Right lobe of liver (tissue), 4 donors: ENCODE results near the gene RGS6.

Experiments
- POLR2A ChIP-seq: fragments of 450-650 bp; IDR thresholded peaks from one replicate; pipeline ENCODE4 v1.6.1; 2017; ENCODE audit warnings: antibody characterized with exemption, mild to moderate bottlenecking
- TF ChIP-seq, protein P1 (sequence below), 4 donors: fragments of 200-600 bp in 3 of 4; fragments of 450-650 bp in 1 of 4; IDR thresholded peaks; one replicate each; pipeline versions ENCODE4 v1.5.1 to v1.8.0; 2016 to 2022; ENCODE audit warnings: antibody characterized with exemption in 4 of 4, mild to moderate bottlenecking in 2 of 4
- donor health status: DM: no; HTN: no; CAD: no.
- donor health status: DM: no; HTN: no; CAD: no.
- donor health status: DM: no; HTN: yes; CAD: no.

DNA sequence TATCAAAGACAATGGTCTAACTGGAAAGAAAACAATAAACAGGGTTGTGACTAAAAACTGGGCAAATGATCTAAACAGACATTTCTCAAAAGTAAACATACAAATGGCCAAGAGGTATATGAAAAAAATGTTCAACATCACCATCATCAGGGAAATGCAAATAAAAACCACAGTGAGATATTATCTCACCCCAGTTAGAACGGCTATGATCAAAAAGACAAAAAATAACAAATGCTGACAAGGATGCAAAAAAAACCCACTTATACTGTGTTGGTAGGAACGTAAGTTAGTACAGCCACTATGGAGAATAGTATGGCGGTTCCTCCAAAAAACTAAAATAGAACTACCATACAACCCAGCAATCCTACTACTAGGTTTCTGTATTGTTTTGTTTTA lies 470.1 kb downstream of the RGS6 start:
- TF ChIP-seq, protein P1, sequence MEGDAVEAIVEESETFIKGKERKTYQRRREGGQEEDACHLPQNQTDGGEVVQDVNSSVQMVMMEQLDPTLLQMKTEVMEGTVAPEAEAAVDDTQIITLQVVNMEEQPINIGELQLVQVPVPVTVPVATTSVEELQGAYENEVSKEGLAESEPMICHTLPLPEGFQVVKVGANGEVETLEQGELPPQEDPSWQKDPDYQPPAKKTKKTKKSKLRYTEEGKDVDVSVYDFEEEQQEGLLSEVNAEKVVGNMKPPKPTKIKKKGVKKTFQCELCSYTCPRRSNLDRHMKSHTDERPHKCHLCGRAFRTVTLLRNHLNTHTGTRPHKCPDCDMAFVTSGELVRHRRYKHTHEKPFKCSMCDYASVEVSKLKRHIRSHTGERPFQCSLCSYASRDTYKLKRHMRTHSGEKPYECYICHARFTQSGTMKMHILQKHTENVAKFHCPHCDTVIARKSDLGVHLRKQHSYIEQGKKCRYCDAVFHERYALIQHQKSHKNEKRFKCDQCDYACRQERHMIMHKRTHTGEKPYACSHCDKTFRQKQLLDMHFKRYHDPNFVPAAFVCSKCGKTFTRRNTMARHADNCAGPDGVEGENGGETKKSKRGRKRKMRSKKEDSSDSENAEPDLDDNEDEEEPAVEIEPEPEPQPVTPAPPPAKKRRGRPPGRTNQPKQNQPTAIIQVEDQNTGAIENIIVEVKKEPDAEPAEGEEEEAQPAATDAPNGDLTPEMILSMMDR (IDR thresholded peaks at IDR 0.05) = no peak
- no peak for TF ChIP-seq POLR2A
